ENCODE measurements around the gene VMP1. TPM values are rescaled to one million over a fixed set of nuclear protein-coding genes. Genes with fewer than 3 reads are reported as not detected.
"Not testable (repeated sequence)": the region's sequence is repeated elsewhere in the genome, so short reads cannot be mapped to it uniquely, and the experiment has no call there.

Gene VMP1
- total RNA-seq, 1 donor from 2014 or later: 314 TPM

- no peak overlapping the region for H3K9ac ChIP-seq (ENCODE audit: low read length)
- H3K4me1 ChIP-seq (ENCODE audit: insufficient read depth, low read length): peaks cover 30% of the 10 kb centered on the region
- H3K27ac ChIP-seq (ENCODE audit: low read depth, low read length): no peak overlapping the region
- H3K36me3 Mint-ChIP-seq (ENCODE audit: low read depth, unreplicated experiment): no peaks in the 10 kb centered on the region
- H4K20me1 ChIP-seq (ENCODE audit: insufficient read depth, low read length): no peaks in the 10 kb centered on the region
- H3K27me3 ChIP-seq (ENCODE audit: insufficient read depth, low read length): no peaks in the 10 kb centered on the region
- no peaks in the 10 kb centered on the region for H3K79me2 ChIP-seq (ENCODE audit: insufficient read depth, low read length)
- H3K4me3 ChIP-seq (ENCODE audit: insufficient read depth, low read depth, low read length): no peak overlapping the region
- H3K9me3 ChIP-seq (ENCODE audit: insufficient read depth, low read depth, low read length): no peaks in the 10 kb centered on the region
- no peak overlapping the region for H3K4me2 ChIP-seq (ENCODE audit: low read length)
- H2AFZ ChIP-seq (ENCODE audit: low read depth, low read length): no peak overlapping the region
- H3K27me3 Mint-ChIP-seq (ENCODE audit: low read depth, unreplicated experiment): no peaks in the 10 kb centered on the region
- H3K4me1 Mint-ChIP-seq (ENCODE audit: low read depth, unreplicated experiment): peaks cover 39% of the 10 kb centered on the region
- DNase-seq (ENCODE audit: low read depth) (no peak), FAIRE-seq (no peak)
- H3K9me3 Mint-ChIP-seq (ENCODE audit: unreplicated experiment): no peaks in the 10 kb centered on the region
- TF ChIP-seq CTCF (IDR thresholded peaks at IDR 0.05; ENCODE audit: insufficient read depth, low read depth, low read length) (no peak), EZH2 (IDR thresholded peaks at IDR 0.05; ENCODE audit: insufficient read depth, low read length) (no peak)
- peak overlapping the region; percentile 55 for H3K27ac Mint-ChIP-seq (ENCODE audit: unreplicated experiment)
- no peak overlapping the region for H3K4me3 Mint-ChIP-seq (ENCODE audit: unreplicated experiment)
- H3K36me3 ChIP-seq (ENCODE audit: insufficient read depth, low read length): no peaks in the 10 kb centered on the region
These were observed 140.9 kb downstream of the VMP1 start for GRCh38 chr17:59848385-59848668.

- no peak for TF ChIP-seq EZH2 (IDR thresholded peaks at IDR 0.05; ENCODE audit: insufficient read depth, low read length)
- no peaks in the 10 kb centered on the region for H3K9me3 ChIP-seq (ENCODE audit: insufficient read depth, low read depth, low read length)
- no peak overlapping the region for H3K4me3 ChIP-seq (ENCODE audit: insufficient read depth, low read depth, low read length)
- Mint-ChIP-seq H3K4me3 (ENCODE audit: unreplicated experiment) (no peak overlapping the region), H3K4me1 (ENCODE audit: low read depth, unreplicated experiment) (peaks cover 40% of the 10 kb centered on the region), H3K9me3 (ENCODE audit: unreplicated experiment) (no peaks in the 10 kb centered on the region), H3K36me3 (ENCODE audit: low read depth, unreplicated experiment) (no peaks in the 10 kb centered on the region), H3K27me3 (ENCODE audit: low read depth, unreplicated experiment) (no peaks in the 10 kb centered on the region), H3K27ac (ENCODE audit: unreplicated experiment) (peak overlapping the region; percentile 55)
- H3K79me2 ChIP-seq (ENCODE audit: insufficient read depth, low read length): no peaks in the 10 kb centered on the region
- no peaks in the 10 kb centered on the region for H3K36me3 ChIP-seq (ENCODE audit: insufficient read depth, low read length)
- H3K27me3 ChIP-seq (ENCODE audit: insufficient read depth, low read length): no peaks in the 10 kb centered on the region
- no peak overlapping the region for H3K9ac ChIP-seq (ENCODE audit: low read length)
- peaks cover 35% of the 10 kb centered on the region for H3K4me1 ChIP-seq (ENCODE audit: insufficient read depth, low read length)
- FAIRE-seq (no peak), DNase-seq (ENCODE audit: low read depth) (no peak)
- no peak overlapping the region for H3K4me2 ChIP-seq (ENCODE audit: low read length)
- no peak overlapping the region for H3K27ac ChIP-seq (ENCODE audit: low read depth, low read length)
- no peaks in the 10 kb centered on the region for H4K20me1 ChIP-seq (ENCODE audit: insufficient read depth, low read length)
- no peak overlapping the region for H2AFZ ChIP-seq (ENCODE audit: low read depth, low read length)
These were observed 141.3 kb downstream of the VMP1 start for GRCh38 chr17:59848778-59849177.

- H4K20me1 ChIP-seq (ENCODE audit: insufficient read depth, low read length); H3K4me3 ChIP-seq (ENCODE audit: insufficient read depth, low read depth, low read length); H3K4me2 ChIP-seq (ENCODE audit: low read length); H2AFZ ChIP-seq (ENCODE audit: low read depth, low read length); FAIRE-seq; H3K79me2 ChIP-seq (ENCODE audit: insufficient read depth, low read length); H3K27me3 Mint-ChIP-seq (ENCODE audit: low read depth, unreplicated experiment); H3K4me3 Mint-ChIP-seq (ENCODE audit: unreplicated experiment); H3K9me3 ChIP-seq (ENCODE audit: insufficient read depth, low read depth, low read length); H3K9ac ChIP-seq (ENCODE audit: low read length); H3K36me3 ChIP-seq (ENCODE audit: insufficient read depth, low read length); DNase-seq (ENCODE audit: low read depth); H3K27me3 ChIP-seq (ENCODE audit: insufficient read depth, low read length); H3K27ac ChIP-seq (ENCODE audit: low read depth, low read length); H3K27ac Mint-ChIP-seq (ENCODE audit: unreplicated experiment); H3K36me3 Mint-ChIP-seq (ENCODE audit: low read depth, unreplicated experiment); H3K9me3 Mint-ChIP-seq (ENCODE audit: unreplicated experiment): not testable (repeated sequence)
- H3K4me1 Mint-ChIP-seq (ENCODE audit: low read depth, unreplicated experiment): peaks cover 38% of the 10 kb centered on the region
- peaks cover 34% of the 10 kb centered on the region for H3K4me1 ChIP-seq (ENCODE audit: insufficient read depth, low read length)
These were observed 142.9 kb downstream of the VMP1 start for GRCh38 chr17:59850311-59850710.
